ENCODE data around the gene WDR38.

WDR38 gene

DNA sequence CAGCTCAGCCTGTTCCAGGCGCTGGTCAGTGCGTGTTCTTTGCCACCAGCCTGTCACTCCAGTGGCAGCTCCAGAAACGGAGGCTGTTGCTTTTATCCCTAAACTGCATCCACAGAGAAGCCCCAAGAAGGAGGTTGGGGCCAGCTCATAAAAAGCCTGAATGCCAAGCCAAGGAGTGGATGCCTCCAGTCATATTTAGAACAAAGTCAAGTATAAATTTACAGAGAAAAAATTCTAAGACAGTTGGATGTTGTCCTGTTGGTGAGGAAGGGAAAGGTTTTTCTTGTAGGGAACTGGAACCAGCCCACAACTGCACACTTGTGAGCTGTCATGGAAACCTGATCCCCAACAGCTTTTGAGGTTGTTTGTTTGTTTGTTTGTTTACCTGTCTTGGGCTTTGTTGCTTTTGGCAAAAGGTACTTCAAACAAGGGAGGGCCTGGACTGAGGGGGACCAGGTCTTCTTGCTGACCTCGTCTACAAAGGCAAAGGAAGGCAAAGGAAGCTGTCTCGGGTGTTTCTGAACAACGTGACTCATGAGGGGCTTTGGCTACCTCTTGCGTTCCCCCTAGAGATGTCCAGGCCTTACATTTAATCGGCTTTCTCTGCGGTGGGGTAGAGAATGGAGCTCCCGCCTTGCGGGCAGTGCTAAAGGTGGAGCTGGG is 39.6 kb upstream of the WDR38 start:
- H3K27ac ChIP-seq (ENCODE audit: low read length), result no peak overlapping the region
- H3K4me3 ChIP-seq (ENCODE audit: low read length), result no peak overlapping the region
- H3K27me3 ChIP-seq (ENCODE audit: control insufficient read depth, insufficient read depth, low read length), result no peaks in the 10 kb centered on the region
- no peaks in the 10 kb centered on the region for H3K9me3 ChIP-seq (ENCODE audit: control insufficient read depth, insufficient read depth, low read length)
- H3K36me3 ChIP-seq (ENCODE audit: control insufficient read depth, insufficient read depth, low read length), result 0 out of 2 replicates have a peak, but pooled peaks cover 2% of the 10 kb centered on the region
- peaks cover 11% of the 10 kb centered on the region; the same call in 1 of the 2 replicates for H3K4me1 ChIP-seq (ENCODE audit: control insufficient read depth, insufficient read depth, low read length)
- DNase-seq (ENCODE audit: low read depth, low spot score), result no peak
- no CpG with 5 or more reads among the region's 11 CpGs for WGBS (ENCODE audit: insufficient coverage, insufficient read length)

DNA sequence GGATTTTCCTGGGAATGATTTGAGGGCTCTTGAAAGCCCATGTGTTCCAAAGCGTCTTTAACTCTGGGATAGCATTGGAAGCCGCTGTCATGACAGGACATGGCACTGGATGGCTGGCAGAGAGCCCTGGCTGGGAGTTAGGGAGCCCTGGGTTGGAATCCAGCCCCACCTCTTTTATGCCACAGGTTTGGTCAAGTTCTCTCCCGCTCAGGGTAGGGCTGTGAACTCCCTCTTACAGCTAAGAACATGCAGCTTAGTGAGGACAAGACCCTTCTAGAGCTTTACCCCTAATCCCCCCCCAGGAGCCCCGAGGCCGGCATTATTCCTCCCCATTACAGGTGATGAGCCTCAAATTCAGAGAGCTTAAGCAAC is 39.1 kb upstream of the WDR38 start:
- Histone ChIP-seq H3K4me3 (ENCODE audit: low read length) (no peak overlapping the region), H3K36me3 (ENCODE audit: control insufficient read depth, insufficient read depth, low read length) (0 out of 2 replicates have a peak, but pooled peaks cover 2% of the 10 kb centered on the region), H3K27ac (ENCODE audit: low read length) (no peak overlapping the region), H3K27me3 (ENCODE audit: control insufficient read depth, insufficient read depth, low read length) (no peaks in the 10 kb centered on the region), H3K9me3 (ENCODE audit: control insufficient read depth, insufficient read depth, low read length) (no peaks in the 10 kb centered on the region), H3K4me1 (ENCODE audit: control insufficient read depth, insufficient read depth, low read length) (peaks cover 11% of the 10 kb centered on the region; the same call in 1 of the 2 replicates)
- WGBS (ENCODE audit: insufficient coverage, insufficient read length), result no CpG with 5 or more reads among the region's 5 CpGs
- DNase-seq (ENCODE audit: low read depth, low spot score), result no peak

DNA sequence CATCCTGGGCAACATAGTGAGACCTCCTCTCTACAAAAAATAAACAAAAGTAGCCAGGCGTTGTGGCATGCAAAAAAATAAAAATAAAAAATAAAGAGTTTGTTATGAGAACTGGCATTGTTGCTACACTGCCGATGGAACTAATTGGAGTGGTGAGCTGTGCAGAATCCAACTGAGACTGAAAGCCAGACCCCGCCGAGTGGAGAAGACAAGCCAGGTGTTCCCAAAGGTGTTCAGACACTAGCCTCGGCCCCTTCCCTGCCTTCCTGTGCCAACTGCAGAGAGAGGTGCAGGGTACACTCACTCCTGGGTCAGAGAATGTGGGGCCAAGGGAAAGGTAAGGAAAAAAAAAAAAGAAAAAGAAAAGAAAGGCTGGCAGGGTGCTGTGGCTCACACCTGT is 37.7 kb upstream of the WDR38 start:
- no peaks in the 10 kb centered on the region for H3K27me3 ChIP-seq (ENCODE audit: control insufficient read depth, insufficient read depth, low read length)
- WGBS (ENCODE audit: insufficient coverage, insufficient read length), result no CpG with 5 or more reads among the region's 5 CpGs
- no peak for DNase-seq (ENCODE audit: low read depth, low spot score)
- peaks cover 9% of the 10 kb centered on the region; the same call in 1 of the 2 replicates for H3K4me1 ChIP-seq (ENCODE audit: control insufficient read depth, insufficient read depth, low read length)
- H3K36me3 ChIP-seq (ENCODE audit: control insufficient read depth, insufficient read depth, low read length), result no peaks in the 10 kb centered on the region
- no peaks in the 10 kb centered on the region for H3K9me3 ChIP-seq (ENCODE audit: control insufficient read depth, insufficient read depth, low read length)
- no peak overlapping the region for H3K4me3 ChIP-seq (ENCODE audit: low read length)
- H3K27ac ChIP-seq (ENCODE audit: low read length), result no peak overlapping the region

DNA sequence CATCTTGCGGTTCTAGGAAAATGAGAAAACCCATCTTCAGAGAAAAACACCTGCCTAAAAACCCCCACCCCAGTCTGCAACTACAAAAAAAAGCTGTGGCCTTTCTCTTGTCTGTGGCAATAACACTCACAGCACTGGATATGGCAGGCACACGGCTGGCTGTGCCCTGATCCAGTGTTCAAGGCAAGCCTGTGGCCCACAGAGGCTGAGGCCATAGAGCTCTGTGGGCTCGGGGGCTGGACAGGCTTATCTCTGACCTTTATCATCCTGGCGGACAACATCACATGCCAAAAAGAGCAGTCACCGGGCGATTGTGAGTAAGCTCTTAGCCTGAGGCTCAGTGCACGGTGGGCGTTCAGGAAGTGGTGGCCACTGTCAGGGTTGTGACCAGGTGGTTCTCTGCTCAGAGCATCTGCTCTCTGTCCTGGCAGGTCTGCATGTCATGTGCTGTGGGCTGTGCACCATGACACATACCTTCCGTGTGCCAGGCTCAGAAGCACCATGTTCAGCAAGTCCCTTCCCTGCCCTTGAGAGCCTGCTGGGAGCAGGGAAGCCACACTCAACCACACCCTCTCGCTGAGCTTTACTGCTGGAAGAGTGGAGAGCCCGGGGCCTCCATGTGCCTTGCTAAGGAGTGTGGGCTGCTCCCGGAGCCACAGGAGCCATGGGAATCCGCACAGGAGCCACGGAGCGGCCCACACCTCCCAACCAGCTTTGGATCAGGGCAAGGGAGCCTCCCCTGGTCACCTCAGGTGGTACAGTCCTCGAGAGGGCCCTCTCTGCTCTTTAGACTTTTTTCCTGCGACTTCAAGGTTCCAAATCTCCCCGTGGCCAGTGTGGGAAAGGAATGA is 34.6 kb upstream of the WDR38 start:
- H3K9me3 ChIP-seq (ENCODE audit: control insufficient read depth, insufficient read depth, low read length), result no peaks in the 10 kb centered on the region
- no peak for DNase-seq (ENCODE audit: low read depth, low spot score)
- H3K27ac ChIP-seq (ENCODE audit: low read length), result no peak overlapping the region
- no peak overlapping the region for H3K4me3 ChIP-seq (ENCODE audit: low read length)
- H3K4me1 ChIP-seq (ENCODE audit: control insufficient read depth, insufficient read depth, low read length), result no peaks in the 10 kb centered on the region
- no CpG with 5 or more reads among the region's 18 CpGs for WGBS (ENCODE audit: insufficient coverage, insufficient read length)
- H3K36me3 ChIP-seq (ENCODE audit: control insufficient read depth, insufficient read depth, low read length), result no peaks in the 10 kb centered on the region
- no peaks in the 10 kb centered on the region for H3K27me3 ChIP-seq (ENCODE audit: control insufficient read depth, insufficient read depth, low read length)

DNA sequence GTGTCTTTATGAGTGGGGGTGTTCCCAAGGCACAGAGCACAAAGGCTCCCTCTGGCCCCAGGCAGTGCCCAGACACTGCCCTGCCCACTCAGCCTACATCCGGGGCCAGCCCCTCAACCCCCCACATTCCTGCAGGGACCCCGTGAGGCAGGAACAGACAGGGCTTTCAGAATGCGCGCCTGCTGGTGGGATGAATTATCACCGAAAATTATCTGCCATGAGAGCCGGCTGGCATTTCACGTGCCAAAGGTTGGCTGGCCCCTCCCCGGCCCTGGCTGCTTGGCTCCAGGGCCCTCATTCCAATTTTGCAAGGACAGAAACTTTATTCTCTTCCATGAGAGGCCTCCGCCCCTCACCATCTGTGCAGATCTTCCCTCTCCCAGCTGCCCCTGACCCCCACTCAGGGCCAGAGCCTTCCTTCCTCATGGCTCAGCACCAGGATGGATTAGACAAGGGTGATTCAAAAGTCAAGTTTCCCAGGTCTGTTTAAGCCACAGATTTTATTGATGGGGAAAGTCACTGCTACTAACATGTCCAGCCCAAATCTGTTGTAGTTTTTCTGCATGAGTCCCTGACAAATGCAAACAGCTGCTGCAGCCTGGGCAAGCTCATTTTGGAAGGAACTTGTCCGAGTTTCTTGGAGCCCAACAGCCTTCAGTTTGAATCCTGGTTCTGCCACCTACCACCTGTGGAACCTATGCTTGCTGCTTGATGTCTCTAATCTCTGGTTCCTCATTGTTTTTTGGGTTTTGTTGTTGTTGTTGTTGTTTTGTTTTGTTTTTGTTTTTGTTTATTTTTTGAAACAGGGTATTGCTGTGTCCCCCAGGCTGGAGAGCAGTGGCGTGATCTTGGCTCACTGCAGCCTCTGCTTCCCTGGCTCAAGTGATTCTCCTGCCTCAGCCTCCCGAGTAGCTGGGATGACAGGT is 32.3 kb upstream of the WDR38 start:
- DNase-seq (ENCODE audit: low read depth, low spot score), result no peak
- no peaks in the 10 kb centered on the region for H3K9me3 ChIP-seq (ENCODE audit: control insufficient read depth, insufficient read depth, low read length)
- H3K27ac ChIP-seq (ENCODE audit: low read length), result no peak overlapping the region
- H3K4me3 ChIP-seq (ENCODE audit: low read length), result no peak overlapping the region
- H3K4me1 ChIP-seq (ENCODE audit: control insufficient read depth, insufficient read depth, low read length), result no peaks in the 10 kb centered on the region
- no peaks in the 10 kb centered on the region for H3K36me3 ChIP-seq (ENCODE audit: control insufficient read depth, insufficient read depth, low read length)
- no CpG with 5 or more reads among the region's 12 CpGs for WGBS (ENCODE audit: insufficient coverage, insufficient read length)
- H3K27me3 ChIP-seq (ENCODE audit: control insufficient read depth, insufficient read depth, low read length), result no peaks in the 10 kb centered on the region

DNA sequence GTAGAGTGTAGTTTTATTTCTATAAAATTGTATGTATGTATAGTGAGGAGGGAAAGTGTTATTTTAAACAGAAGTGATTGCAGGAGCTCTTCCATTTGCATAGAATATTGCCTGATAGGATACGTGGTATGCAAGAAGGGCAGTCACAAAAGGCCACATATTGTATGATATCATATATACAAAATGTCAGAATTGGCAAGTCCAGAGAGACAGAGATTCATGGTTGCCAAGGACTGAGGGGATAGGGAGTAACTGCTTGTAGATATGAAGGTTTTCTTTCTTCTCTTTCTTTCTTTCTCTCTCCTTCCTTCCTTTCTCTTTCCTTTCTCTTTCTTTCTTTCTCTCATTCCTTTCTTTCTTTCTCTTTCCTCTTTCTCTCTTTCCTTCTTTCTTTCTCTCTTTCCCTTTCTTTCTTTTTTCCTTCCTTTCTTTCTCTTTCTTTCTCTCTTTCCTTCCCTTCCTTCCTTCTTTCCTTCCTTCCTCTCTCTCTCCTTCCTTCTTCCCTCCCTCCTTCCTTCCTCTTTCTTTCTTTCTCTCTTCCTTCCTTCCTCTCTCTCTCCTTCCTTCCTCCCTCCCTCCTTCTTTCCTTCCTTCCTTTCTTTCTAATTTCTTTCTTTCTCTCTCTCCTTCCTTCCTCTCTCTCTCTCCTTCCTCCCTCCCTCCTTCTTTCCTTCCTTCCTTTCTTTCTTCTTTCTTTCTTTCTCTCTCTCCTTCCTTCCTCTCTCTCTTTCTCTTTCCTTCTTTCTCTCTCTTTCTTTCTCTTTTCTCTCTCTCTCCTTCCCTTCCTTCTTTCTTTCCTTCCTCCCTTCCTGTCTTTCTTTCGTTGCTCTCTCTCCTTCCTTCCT is 24.5 kb upstream of the WDR38 start:
- Histone ChIP-seq H3K27ac (ENCODE audit: low read length) (no peak overlapping the region), H3K9me3 (ENCODE audit: control insufficient read depth, insufficient read depth, low read length) (no peaks in the 10 kb centered on the region), H3K36me3 (ENCODE audit: control insufficient read depth, insufficient read depth, low read length) (no peaks in the 10 kb centered on the region), H3K4me1 (ENCODE audit: control insufficient read depth, insufficient read depth, low read length) (no peaks in the 10 kb centered on the region; the same call in 1 of the 2 replicates), H3K4me3 (ENCODE audit: low read length) (no peak overlapping the region), H3K27me3 (ENCODE audit: control insufficient read depth, insufficient read depth, low read length) (no peaks in the 10 kb centered on the region)
- DNase-seq (ENCODE audit: low read depth, low spot score), result no peak
- WGBS (ENCODE audit: insufficient coverage, insufficient read length), result no CpG with 5 or more reads among the region's 2 CpGs

DNA sequence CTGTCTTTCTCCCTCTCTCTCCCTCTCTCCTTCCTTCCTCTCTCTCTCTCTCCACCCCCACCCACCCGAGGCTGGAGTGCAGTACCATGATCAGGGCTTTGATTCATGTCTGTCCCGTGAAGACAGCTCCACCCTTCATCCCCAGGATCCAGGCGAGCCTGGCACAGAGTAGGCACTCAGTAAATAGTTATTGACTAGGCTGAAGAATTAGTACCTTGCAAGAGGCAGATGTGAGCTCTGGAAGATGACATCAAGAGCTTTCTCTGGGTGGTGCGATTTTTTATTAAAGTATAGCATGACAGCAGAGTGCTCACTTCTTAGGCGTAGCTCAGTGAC is 24.0 kb upstream of the WDR38 start:
- no peak for DNase-seq (ENCODE audit: low read depth, low spot score)
- Histone ChIP-seq H3K9me3 (ENCODE audit: control insufficient read depth, insufficient read depth, low read length) (no peaks in the 10 kb centered on the region), H3K4me3 (ENCODE audit: low read length) (no peak overlapping the region), H3K36me3 (ENCODE audit: control insufficient read depth, insufficient read depth, low read length) (no peaks in the 10 kb centered on the region), H3K27ac (ENCODE audit: low read length) (no peak overlapping the region), H3K27me3 (ENCODE audit: control insufficient read depth, insufficient read depth, low read length) (no peaks in the 10 kb centered on the region), H3K4me1 (ENCODE audit: control insufficient read depth, insufficient read depth, low read length) (no peaks in the 10 kb centered on the region; the same call in 1 of the 2 replicates)
- WGBS (ENCODE audit: insufficient coverage, insufficient read length), result no CpG with 5 or more reads among the region's 5 CpGs

DNA sequence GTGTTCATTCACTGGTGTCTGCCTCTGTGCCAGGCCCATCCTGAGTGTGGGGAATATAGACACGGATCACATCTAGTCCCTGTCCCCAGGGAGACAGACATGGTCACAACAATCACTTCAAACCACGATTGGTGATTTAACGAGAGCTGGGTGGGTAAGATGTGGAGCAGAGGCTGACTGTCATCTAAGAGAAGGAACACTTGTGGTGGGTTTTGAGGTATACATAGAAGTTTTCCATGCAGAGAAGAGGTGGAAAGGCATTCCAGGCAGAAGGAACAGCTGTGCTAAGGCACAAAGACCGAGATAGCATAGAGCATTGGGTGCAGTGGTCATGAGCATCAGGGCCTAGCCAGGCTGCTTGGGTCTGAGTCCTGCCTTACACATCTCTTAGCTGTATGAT is 22.7 kb upstream of the WDR38 start:
- Histone ChIP-seq H3K36me3 (ENCODE audit: control insufficient read depth, insufficient read depth, low read length) (no peaks in the 10 kb centered on the region), H3K27me3 (ENCODE audit: control insufficient read depth, insufficient read depth, low read length) (no peaks in the 10 kb centered on the region), H3K4me1 (ENCODE audit: control insufficient read depth, insufficient read depth, low read length) (no peaks in the 10 kb centered on the region; the same call in 1 of the 2 replicates), H3K4me3 (ENCODE audit: low read length) (no peak overlapping the region), H3K9me3 (ENCODE audit: control insufficient read depth, insufficient read depth, low read length) (no peaks in the 10 kb centered on the region), H3K27ac (ENCODE audit: low read length) (no peak overlapping the region)
- no CpG with 5 or more reads among the region's 4 CpGs for WGBS (ENCODE audit: insufficient coverage, insufficient read length)
- no peak for DNase-seq (ENCODE audit: low read depth, low spot score)

DNA sequence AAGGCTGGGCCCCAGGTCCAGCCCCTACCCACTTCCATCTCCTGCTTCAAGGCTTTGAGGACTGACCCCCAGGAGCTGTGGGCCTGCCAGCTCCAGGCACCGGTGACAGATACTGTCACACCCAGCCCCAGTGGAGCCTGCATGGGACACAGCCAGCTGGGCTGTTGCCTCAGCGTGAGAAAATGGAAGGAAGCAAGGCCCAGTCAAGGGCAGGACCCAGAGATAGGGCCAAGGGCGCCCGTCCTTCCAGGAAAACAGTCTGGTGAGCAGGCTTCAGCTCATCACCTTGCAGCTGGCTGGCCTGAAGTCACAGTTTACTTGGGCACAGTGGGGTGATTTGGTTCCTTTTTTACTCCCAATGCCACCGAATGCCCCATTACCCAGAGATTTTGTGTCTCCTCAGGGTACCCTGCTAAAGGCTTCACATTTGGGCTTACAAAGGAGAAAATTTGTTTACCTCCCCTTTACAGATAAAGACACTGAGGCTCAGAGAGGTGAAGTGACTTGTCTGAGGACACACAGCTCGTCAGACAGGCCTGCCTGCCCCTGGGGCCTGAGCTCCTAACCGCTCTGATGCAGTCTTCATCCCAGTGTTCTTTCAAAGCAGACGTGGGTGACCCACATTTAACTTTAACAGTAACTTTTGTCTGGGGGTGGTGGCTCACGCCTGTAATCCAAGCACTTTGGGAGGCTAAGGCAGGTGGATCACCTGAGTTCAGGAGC is 21.5 kb upstream of the WDR38 start:
- H3K4me1 ChIP-seq (ENCODE audit: control insufficient read depth, insufficient read depth, low read length), result no peaks in the 10 kb centered on the region; the same call in 1 of the 2 replicates
- DNase-seq (ENCODE audit: low read depth, low spot score), result no peak
- no CpG with 5 or more reads among the region's 9 CpGs for WGBS (ENCODE audit: insufficient coverage, insufficient read length)
- H3K4me3 ChIP-seq (ENCODE audit: low read length), result no peak overlapping the region
- H3K36me3 ChIP-seq (ENCODE audit: control insufficient read depth, insufficient read depth, low read length), result no peaks in the 10 kb centered on the region
- H3K27ac ChIP-seq (ENCODE audit: low read length), result no peak overlapping the region
- no peaks in the 10 kb centered on the region for H3K27me3 ChIP-seq (ENCODE audit: control insufficient read depth, insufficient read depth, low read length)
- H3K9me3 ChIP-seq (ENCODE audit: control insufficient read depth, insufficient read depth, low read length), result no peaks in the 10 kb centered on the region

Measured in iPS DF 6.9 (cell line).